ENCODE data around the gene DDX39B. TPM values are rescaled to one million over a fixed set of nuclear protein-coding genes. Genes with fewer than 3 reads are reported as not detected.
"Not testable (repeated sequence)": the region's sequence is repeated elsewhere in the genome, so short reads cannot be mapped to it uniquely, and the experiment has no call there.

DDX39B gene
- total and polyA plus RNA-seq, 7 experiments from 2014 or later = 106 to 761 (median 506) TPM

- Mint-ChIP-seq H3K9me3 (no peaks in the 10 kb centered on the region), H3K4me3 (peak overlapping the region in 7 of 10 donors; percentile 66 to 87 (median 82)), H3K4me1 (peaks cover 42 to 70% (median 58%) of the 10 kb centered on the region in 7 donors), H3K27me3 (peaks cover 0 to 16% (median 0%) of the 10 kb centered on the region in 5 donors), H3K36me3 (peaks cover 8 to 44% (median 11%) of the 10 kb centered on the region in 5 donors), H3K27ac (peak overlapping the region in 8 of 9 donors; percentile 84 to 91 (median 88))
- POLR2A ChIA-PET = interaction anchor here (0.6 to 53.8 kb wide), 5 partner anchors 9 to 1295 kb away, joined by 3 to 3078 read pairs (median 4); partner anchors contain the start of genes AIF1, DDX39B, LST1 and LTA
- CTCF ChIA-PET = interaction anchor here (0.7 to 6.5 kb wide), 4 partner anchors 13 to 39 kb away, joined by 3 to 57 read pairs (median 8); partner anchors contain the start of gene LTB
- intact Hi-C loops (cut with micrococcal nuclease) = loop anchor here (2.0 kb wide), 2 partner anchors 17 to 23 kb away; partner anchors contain the start of gene TNF (in 1 of the 2)
- Histone ChIP-seq H3K36me3 (ENCODE audit: control insufficient read depth in 2 of 3, insufficient read depth in 3 of 3, low read length in 3 of 3) (no peaks in the 10 kb centered on the region), H3K27me3 (ENCODE audit: control insufficient read depth in 2 of 2, insufficient read depth in 2 of 2, low read length in 2 of 2) (no peaks in the 10 kb centered on the region), H3K4me3 (ENCODE audit: low read length) (peak overlapping the region; percentile 48), H3K9me3 (ENCODE audit: control insufficient read depth in 2 of 3, low read length in 3 of 3) (no peaks in the 10 kb centered on the region), H3K27ac (ENCODE audit: low read depth, low read length) (peak overlapping the region; percentile 57), H3K4me1 (ENCODE audit: control insufficient read depth in 2 of 2, insufficient read depth in 2 of 2, low read length in 2 of 2) (peaks cover 42 to 60% of the 10 kb centered on the region in 2 donors)
- no peak for DNase-seq
- no peak for ATAC-seq
Measured at GRCh38 chr6:31558318-31558625, 16.5 kb upstream of the DDX39B start.

- peaks cover 42 to 60% of the 10 kb centered on the region in 2 donors for H3K4me1 ChIP-seq (ENCODE audit: control insufficient read depth in 2 of 2, insufficient read depth in 2 of 2, low read length in 2 of 2)
- POLR2A ChIA-PET = interaction anchor here (0.6 to 53.8 kb wide), 4 partner anchors 9 to 38 kb away, joined by 3 to 3078 read pairs (median 10); partner anchors contain the start of genes AIF1, DDX39B, LST1 and LTA
- H3K4me1 Mint-ChIP-seq = peaks cover 36 to 65% (median 56%) of the 10 kb centered on the region in 7 donors
- H3K36me3 ChIP-seq (ENCODE audit: control insufficient read depth in 2 of 3, insufficient read depth in 3 of 3, low read length in 3 of 3) = no peaks in the 10 kb centered on the region
- peak overlapping the region; percentile 57 for H3K27ac ChIP-seq (ENCODE audit: low read depth, low read length)
- no peaks in the 10 kb centered on the region for H3K9me3 Mint-ChIP-seq
- H3K27me3 Mint-ChIP-seq = peaks cover 0 to 11% (median 0%) of the 10 kb centered on the region in 5 donors
- H3K9me3 ChIP-seq (ENCODE audit: control insufficient read depth in 2 of 3, low read length in 3 of 3) = no peaks in the 10 kb centered on the region
- CTCF ChIA-PET = interaction anchor here (0.7 to 13.5 kb wide), 4 partner anchors 14 to 40 kb away, joined by 3 to 298 read pairs (median 30); partner anchors contain the start of genes LST1, LTB and TNF
- peaks cover 5 to 41% (median 8%) of the 10 kb centered on the region in 5 donors for H3K36me3 Mint-ChIP-seq
- intact Hi-C loops (cut with micrococcal nuclease) = loop anchor here (2.0 kb wide), 2 partner anchors 17 to 23 kb away; partner anchors contain the start of gene TNF (in 1 of the 2)
- no peak for DNase-seq
- no peak for ATAC-seq
- peak overlapping the region in 7 of 10 donors; percentile 13 to 87 (median 75) for H3K4me3 Mint-ChIP-seq
- H3K27ac Mint-ChIP-seq = peak overlapping the region in 1 of 9 donors; percentile 89
- no peak overlapping the region for H3K4me3 ChIP-seq (ENCODE audit: low read length)
- no peaks in the 10 kb centered on the region for H3K27me3 ChIP-seq (ENCODE audit: control insufficient read depth in 2 of 2, insufficient read depth in 2 of 2, low read length in 2 of 2)
Measured at GRCh38 chr6:31557443-31558317, 15.9 kb upstream of the DDX39B start.

GRCh38 chr6:31556307-31556706 lies 14.5 kb upstream of the DDX39B start:
- DNase-seq (no peak), ATAC-seq (no peak)
- ChIA-PET POLR2A (interaction anchor here (0.6 to 53.8 kb wide), 5 partner anchors 9 to 96 kb away, joined by 3 to 3078 read pairs (median 5); partner anchors contain the start of genes AIF1, BAG6, LST1 and LTA), CTCF (interaction anchor here (0.7 to 13.5 kb wide), 3 partner anchors 24 to 41 kb away, joined by 3 to 298 read pairs (median 57); partner anchors contain the start of genes LST1, LTB, NCR3 and TNF)
- H3K27me3 ChIP-seq (ENCODE audit: control insufficient read depth in 2 of 2, insufficient read depth in 2 of 2, low read length in 2 of 2) = no peaks in the 10 kb centered on the region
- peak overlapping the region in 2 of 9 donors; percentile 12 to 21 for H3K27ac Mint-ChIP-seq
- no peak overlapping the region for H3K4me3 ChIP-seq (ENCODE audit: low read length)
- no peak overlapping the region for H3K4me3 Mint-ChIP-seq
- peaks cover 5 to 37% (median 8%) of the 10 kb centered on the region in 5 donors for H3K36me3 Mint-ChIP-seq
- peaks cover 43 to 50% of the 10 kb centered on the region in 2 donors for H3K4me1 ChIP-seq (ENCODE audit: control insufficient read depth in 2 of 2, insufficient read depth in 2 of 2, low read length in 2 of 2)
- no peaks in the 10 kb centered on the region for H3K9me3 ChIP-seq (ENCODE audit: control insufficient read depth in 2 of 3, low read length in 3 of 3)
- H3K4me1 Mint-ChIP-seq = peaks cover 36 to 59% (median 52%) of the 10 kb centered on the region in 7 donors
- H3K36me3 ChIP-seq (ENCODE audit: control insufficient read depth in 2 of 3, insufficient read depth in 3 of 3, low read length in 3 of 3) = no peaks in the 10 kb centered on the region
- H3K9me3 Mint-ChIP-seq = no peaks in the 10 kb centered on the region
- peaks cover 0 to 2% (median 0%) of the 10 kb centered on the region in 5 donors for H3K27me3 Mint-ChIP-seq
- intact Hi-C loops (cut with micrococcal nuclease) = no loop called here
- H3K27ac ChIP-seq (ENCODE audit: low read depth, low read length) = no peak overlapping the region

GRCh38 chr6:31551371-31551770 lies 9.6 kb upstream of the DDX39B start:
- H3K9me3 Mint-ChIP-seq; H3K9me3 ChIP-seq (ENCODE audit: control insufficient read depth in 2 of 3, low read length in 3 of 3); H3K4me3 ChIP-seq (ENCODE audit: low read length); H3K36me3 ChIP-seq (ENCODE audit: control insufficient read depth in 2 of 3, insufficient read depth in 3 of 3, low read length in 3 of 3); H3K27me3 ChIP-seq (ENCODE audit: control insufficient read depth in 2 of 2, insufficient read depth in 2 of 2, low read length in 2 of 2); H3K36me3 Mint-ChIP-seq; H3K27ac ChIP-seq (ENCODE audit: low read depth, low read length); H3K27me3 Mint-ChIP-seq: not testable (repeated sequence)
- Mint-ChIP-seq H3K27ac (peak overlapping the region in 8 of 9 donors; percentile 36 to 86 (median 66)), H3K4me1 (peaks cover 20 to 48% (median 45%) of the 10 kb centered on the region in 7 donors), H3K4me3 (peak overlapping the region in 3 of 10 donors; percentile 17 to 56 (median 44))
- peaks cover 20 to 24% of the 10 kb centered on the region in 2 donors for H3K4me1 ChIP-seq (ENCODE audit: control insufficient read depth in 2 of 2, insufficient read depth in 2 of 2, low read length in 2 of 2)
- ATAC-seq (peak; percentile 44), DNase-seq (peak in 8 of 9 donors; percentile 52 to 71 (median 60))
- intact Hi-C loops (cut with micrococcal nuclease) = loop anchor here (1.0 kb wide), 3 partner anchors 21 to 47 kb away; partner anchors contain the start of gene LTA (in 1 of the 2)
- POLR2A ChIA-PET = interaction anchor here (1.2 to 53.8 kb wide), 7 partner anchors 8 to 279 kb away, joined by 5 to 3078 read pairs (median 7); partner anchors contain the start of genes ABHD16A, AIF1, BAG6 and DDX39B
- CTCF ChIA-PET = interaction anchor here (0.6 to 13.5 kb wide), 19 partner anchors 9 to 279 kb away, joined by 3 to 501 read pairs (median 5); partner anchors contain the start of genes BAG6, DDX39B, LST1 and LTB

GRCh38 chr6:31548544-31548873 lies 6.7 kb upstream of the DDX39B start:
- Mint-ChIP-seq H3K36me3 (peaks cover 0 to 6% (median 0%) of the 10 kb centered on the region in 5 donors), H3K27ac (peak overlapping the region; percentile 25 to 97 (median 78)), H3K4me3 (peak overlapping the region in 5 of 10 donors; percentile 19 to 95 (median 81)), H3K9me3 (peaks cover 0 to 1% (median 0%) of the 10 kb centered on the region in 11 donors), H3K27me3 (no peaks in the 10 kb centered on the region), H3K4me1 (peaks cover 22 to 45% (median 39%) of the 10 kb centered on the region in 7 donors)
- no peak for ATAC-seq
- CTCF ChIA-PET = interaction anchor here (0.5 to 13.5 kb wide), 6 partner anchors 21 to 282 kb away, joined by 3 to 501 read pairs (median 6); partner anchors contain the start of genes LST1, LTB, NCR3 and TNF
- intact Hi-C loops (cut with micrococcal nuclease) = loop anchor here in 1 of 2 donors (10.0 kb wide), 1 partner anchor 156 kb away; the partner anchor contains the start of genes ABHD16A and LY6G6F
- Histone ChIP-seq H3K4me3 (ENCODE audit: low read length) (no peak overlapping the region), H3K9me3 (ENCODE audit: control insufficient read depth in 2 of 3, low read length in 3 of 3) (no peaks in the 10 kb centered on the region), H3K27me3 (ENCODE audit: control insufficient read depth in 2 of 2, insufficient read depth in 2 of 2, low read length in 2 of 2) (no peaks in the 10 kb centered on the region), H3K4me1 (ENCODE audit: control insufficient read depth in 2 of 2, insufficient read depth in 2 of 2, low read length in 2 of 2) (peaks cover 16 to 21% of the 10 kb centered on the region in 2 donors), H3K36me3 (ENCODE audit: control insufficient read depth in 2 of 3, insufficient read depth in 3 of 3, low read length in 3 of 3) (no peaks in the 10 kb centered on the region), H3K27ac (ENCODE audit: low read depth, low read length) (peak overlapping the region; percentile 89)
- POLR2A ChIA-PET = interaction anchor here (0.8 to 53.8 kb wide), 6 partner anchors 9 to 278 kb away, joined by 3 to 3078 read pairs (median 3); partner anchors contain the start of genes AIF1, LST1, LTA and LTB
- DNase-seq = no peak
